ENCODE data around the gene GRIK4. TPM values are rescaled to one million over a fixed set of nuclear protein-coding genes. Genes with fewer than 3 reads are reported as not detected.

The GRIK4 gene
- total RNA-seq, 1 donor from 2014 or later = 0.36 TPM

GRCh38 chr11:120747850-120748814, 236.6 kb downstream of the GRIK4 start:
- peaks cover 3% of the 10 kb centered on the region for H3K27me3 Mint-ChIP-seq (ENCODE audit: insufficient read depth, low read depth)

GRCh38 chr11:120749395-120749794, 237.8 kb downstream of the GRIK4 start:
- H3K9me3 Mint-ChIP-seq = no peaks in the 10 kb centered on the region
- H3K79me2 ChIP-seq (ENCODE audit: low read depth) = no peaks in the 10 kb centered on the region
- no peaks in the 10 kb centered on the region for H3K9me3 ChIP-seq (ENCODE audit: low read depth)
- TF ChIP-seq EZH2 (IDR thresholded peaks at IDR 0.05) (no peak), EZH2phosphoT487 (IDR thresholded peaks at IDR 0.05) (no peak), CTCF (IDR thresholded peaks at IDR 0.05) (no peak)
- no peaks in the 10 kb centered on the region for H3K36me3 ChIP-seq
- H3F3A ChIP-seq (ENCODE audit: low read depth) = no peaks in the 10 kb centered on the region
- no peaks in the 10 kb centered on the region for H3K36me3 Mint-ChIP-seq
- no peak overlapping the region for H3K9ac ChIP-seq
- no peak for DNase-seq (ENCODE audit: low spot score)
- H3K4me3 Mint-ChIP-seq = no peak overlapping the region
- H3K27me3 Mint-ChIP-seq (ENCODE audit: insufficient read depth, low read depth) = peaks cover 3% of the 10 kb centered on the region
- no peak overlapping the region for H3K27ac ChIP-seq
- H2AFZ ChIP-seq (replicated peaks) = no peak overlapping the region
- no peaks in the 10 kb centered on the region for H3K27me3 ChIP-seq
- H3K4me1 ChIP-seq = peaks cover 10% of the 10 kb centered on the region
- H3K4me3 ChIP-seq = no peak overlapping the region
- peaks cover 2% of the 10 kb centered on the region for H3K4me1 Mint-ChIP-seq
- H4K20me1 ChIP-seq (ENCODE audit: low read depth) = no peaks in the 10 kb centered on the region
- H3K27ac Mint-ChIP-seq = peak overlapping the region; percentile 23
- H3K4me2 ChIP-seq = no peak overlapping the region

More at GRCh38 chr11:120747850-120748814, 236.6 kb downstream of the GRIK4 start:
- Histone ChIP-seq H3K36me3 (no peaks in the 10 kb centered on the region), H3K4me1 (peaks cover 10% of the 10 kb centered on the region), H3K27ac (no peak overlapping the region), H3K9me3 (ENCODE audit: low read depth) (no peaks in the 10 kb centered on the region), H3K4me2 (no peak overlapping the region), H3K27me3 (no peaks in the 10 kb centered on the region), H4K20me1 (ENCODE audit: low read depth) (no peaks in the 10 kb centered on the region), H3K9ac (no peak overlapping the region), H3K4me3 (no peak overlapping the region), H2AFZ (replicated peaks) (no peak overlapping the region), H3F3A (ENCODE audit: low read depth) (no peaks in the 10 kb centered on the region), H3K79me2 (ENCODE audit: low read depth) (no peaks in the 10 kb centered on the region)
- Mint-ChIP-seq H3K9me3 (no peaks in the 10 kb centered on the region), H3K4me1 (peaks cover 2% of the 10 kb centered on the region), H3K4me3 (no peak overlapping the region), H3K36me3 (no peaks in the 10 kb centered on the region), H3K27ac (no peak overlapping the region)
- no peak for TF ChIP-seq EZH2phosphoT487 (IDR thresholded peaks at IDR 0.05)
- no peak for TF ChIP-seq EZH2 (IDR thresholded peaks at IDR 0.05)
- TF ChIP-seq CTCF (IDR thresholded peaks at IDR 0.05) = no peak
- no peak for DNase-seq (ENCODE audit: low spot score)

GRCh38 chr11:120750647-120751549, 239.3 kb downstream of the GRIK4 start:
- Histone ChIP-seq H3K4me2 (no peak overlapping the region), H3K27ac (no peak overlapping the region), H3K9me3 (ENCODE audit: low read depth) (no peaks in the 10 kb centered on the region), H3K4me1 (peaks cover 7% of the 10 kb centered on the region), H3K36me3 (no peaks in the 10 kb centered on the region), H3F3A (ENCODE audit: low read depth) (no peaks in the 10 kb centered on the region), H3K79me2 (ENCODE audit: low read depth) (no peaks in the 10 kb centered on the region), H3K9ac (no peak overlapping the region), H4K20me1 (ENCODE audit: low read depth) (no peaks in the 10 kb centered on the region), H2AFZ (replicated peaks) (no peak overlapping the region), H3K4me3 (no peak overlapping the region), H3K27me3 (no peaks in the 10 kb centered on the region)
- no peaks in the 10 kb centered on the region for H3K9me3 Mint-ChIP-seq
- peaks cover 2% of the 10 kb centered on the region for H3K4me1 Mint-ChIP-seq
- peaks cover 3% of the 10 kb centered on the region for H3K27me3 Mint-ChIP-seq (ENCODE audit: insufficient read depth, low read depth)
- no peaks in the 10 kb centered on the region for H3K36me3 Mint-ChIP-seq
- no peak overlapping the region for H3K27ac Mint-ChIP-seq
- no peak for TF ChIP-seq CTCF (IDR thresholded peaks at IDR 0.05)
- TF ChIP-seq EZH2 (IDR thresholded peaks at IDR 0.05) = no peak
- TF ChIP-seq EZH2phosphoT487 (IDR thresholded peaks at IDR 0.05) = no peak
- no peak overlapping the region for H3K4me3 Mint-ChIP-seq
- DNase-seq (ENCODE audit: low spot score) = no peak
